Stimulated activated CD8-positive, alpha-beta memory T cell treated with anti-CD3 and anti-CD28 coated beads, Interleukin-4, amount 100 ng/mL, for 4 hours (primary cell): ENCODE measurements around the gene PKN3.
"Not testable (repeated sequence)": the region's sequence is repeated elsewhere in the genome, so short reads cannot be mapped to it uniquely, and the experiment has no call there.

Experiments
- DNase-seq, 2 donors: peaks; one replicate each; pipeline ENCODE4 v3.0.0-alpha.2; 2020; ENCODE audit warnings: low read depth in 2 of 2, low spot score in 1 of 2

PKN3 gene

GRCh38 chr9:128690684-128691034, 11.6 kb upstream of the PKN3 start:
- no peak for DNase-seq

DNA sequence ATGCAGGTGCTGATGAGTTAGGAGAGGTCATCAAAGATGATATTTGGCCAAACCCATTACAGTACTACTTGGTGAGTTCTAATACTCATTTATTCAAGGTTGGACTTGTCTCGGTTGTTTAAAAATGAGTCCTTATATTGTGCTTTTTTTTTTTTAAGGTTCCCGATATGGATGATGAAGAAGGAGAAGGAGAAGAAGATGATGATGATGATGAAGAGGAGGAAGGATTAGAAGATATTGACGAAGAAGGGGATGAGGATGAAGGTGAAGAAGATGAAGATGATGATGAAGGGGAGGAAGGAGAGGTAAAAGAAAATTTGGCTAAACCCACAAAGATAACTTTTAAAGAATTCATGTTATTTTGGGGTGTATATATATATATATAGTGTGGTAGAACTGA, 8.6 kb upstream of the PKN3 start:
- not testable (repeated sequence) for DNase-seq

- no peak for DNase-seq
Observed at GRCh38 chr9:128694344-128694743, 8.0 kb upstream of the PKN3 start.

- no peak for DNase-seq
Observed at GRCh38 chr9:128696923-128697707, 5.2 kb upstream of the PKN3 start.

DNA sequence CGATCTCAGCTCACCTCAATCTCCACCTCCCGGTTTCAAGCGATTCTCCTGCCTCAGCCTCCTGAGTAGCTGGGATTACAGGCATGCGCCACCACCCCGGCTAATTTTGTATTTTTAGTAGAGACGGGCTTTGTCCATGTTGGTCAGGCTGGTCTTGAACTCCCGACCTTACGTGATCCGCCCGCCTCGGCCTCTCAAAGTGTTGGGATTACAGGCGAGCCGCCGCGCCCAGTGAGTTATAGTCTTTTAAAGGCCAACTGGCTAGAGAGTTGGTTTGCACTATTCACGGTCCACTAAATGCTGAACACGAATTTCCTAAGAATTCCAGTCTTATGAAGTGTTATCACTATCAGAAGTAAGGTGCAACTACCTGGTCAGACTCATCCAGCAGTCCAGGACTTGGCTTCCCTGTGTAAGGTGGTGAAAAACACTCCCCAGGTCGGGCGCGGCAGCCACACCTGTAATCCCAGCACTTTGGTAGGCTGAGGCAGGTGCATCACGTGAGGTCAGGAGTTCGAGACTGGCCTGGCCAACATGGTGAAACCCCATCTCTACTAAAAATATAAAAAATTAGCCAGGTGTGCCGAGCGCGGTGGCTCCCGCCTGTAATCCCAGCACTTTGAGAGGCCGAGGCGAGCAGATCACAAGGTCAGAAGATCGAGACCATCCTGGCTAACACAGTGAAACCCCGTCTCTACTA, 3.1 kb upstream of the PKN3 start:
- not testable (repeated sequence) for DNase-seq

DNA sequence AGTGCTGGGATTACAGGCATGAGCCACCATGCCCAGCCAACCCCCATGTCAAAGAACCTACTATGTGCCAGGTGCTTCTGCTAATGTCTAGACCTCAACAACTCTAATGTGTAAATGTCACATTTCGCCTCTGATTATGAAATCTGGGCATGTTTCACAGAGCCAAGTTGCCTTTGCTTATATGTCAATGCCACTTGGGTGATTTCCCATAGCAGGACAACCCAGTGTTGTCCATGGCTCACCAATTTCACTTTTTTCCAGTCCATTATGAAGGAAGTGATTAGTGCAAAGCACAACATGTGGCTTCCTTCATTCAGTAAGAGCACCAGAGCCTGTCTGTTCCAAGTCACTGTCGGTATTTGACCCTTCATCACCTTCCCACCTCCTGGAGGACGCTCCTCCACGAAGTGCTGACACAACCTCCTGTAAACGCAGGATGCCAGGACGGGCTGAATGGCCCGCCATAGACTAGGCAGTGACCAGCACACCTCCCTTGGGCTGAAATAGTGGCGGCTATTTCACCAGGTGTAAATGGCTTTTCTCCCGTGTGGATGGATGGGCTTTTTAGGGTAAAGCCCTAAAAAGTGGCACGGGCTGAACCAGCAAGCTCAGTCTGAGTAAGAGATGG, 962 bp upstream of the PKN3 start:
- DNase-seq: no peak

DNA sequence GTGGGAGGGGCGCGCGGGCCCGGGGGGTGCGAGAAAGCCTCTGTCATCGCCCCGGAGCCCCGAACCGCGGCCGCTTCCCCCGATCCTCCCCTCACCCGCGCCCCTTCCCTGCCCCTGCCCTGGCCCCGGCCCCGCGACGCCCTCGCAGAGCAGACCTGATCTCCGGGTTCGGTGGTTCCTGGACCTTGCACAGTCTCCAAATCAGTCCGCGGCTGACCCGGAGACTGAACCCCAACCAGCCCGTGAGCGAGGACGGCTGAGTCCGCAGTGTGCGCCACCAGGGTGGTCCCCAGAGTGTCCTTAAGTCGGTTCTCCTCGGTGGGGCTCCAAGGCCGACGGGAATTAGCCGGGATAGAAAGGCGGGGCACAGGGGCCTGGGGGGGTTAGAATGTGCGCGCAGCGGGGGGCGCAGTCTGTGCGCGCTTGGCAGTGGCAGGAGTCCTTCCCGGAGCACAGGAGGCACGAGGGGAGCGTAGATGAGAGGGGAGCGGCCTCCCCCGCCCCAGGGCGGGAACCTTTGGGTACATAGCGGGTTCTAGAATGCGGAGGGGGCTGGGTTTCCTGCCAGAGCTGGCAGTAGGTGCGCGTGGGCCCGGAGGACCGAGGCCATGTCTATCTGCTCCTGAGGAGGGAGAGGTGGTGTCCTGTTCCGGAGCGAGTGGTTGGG, 779 bp downstream of the PKN3 start:
- no peak for DNase-seq

DNA sequence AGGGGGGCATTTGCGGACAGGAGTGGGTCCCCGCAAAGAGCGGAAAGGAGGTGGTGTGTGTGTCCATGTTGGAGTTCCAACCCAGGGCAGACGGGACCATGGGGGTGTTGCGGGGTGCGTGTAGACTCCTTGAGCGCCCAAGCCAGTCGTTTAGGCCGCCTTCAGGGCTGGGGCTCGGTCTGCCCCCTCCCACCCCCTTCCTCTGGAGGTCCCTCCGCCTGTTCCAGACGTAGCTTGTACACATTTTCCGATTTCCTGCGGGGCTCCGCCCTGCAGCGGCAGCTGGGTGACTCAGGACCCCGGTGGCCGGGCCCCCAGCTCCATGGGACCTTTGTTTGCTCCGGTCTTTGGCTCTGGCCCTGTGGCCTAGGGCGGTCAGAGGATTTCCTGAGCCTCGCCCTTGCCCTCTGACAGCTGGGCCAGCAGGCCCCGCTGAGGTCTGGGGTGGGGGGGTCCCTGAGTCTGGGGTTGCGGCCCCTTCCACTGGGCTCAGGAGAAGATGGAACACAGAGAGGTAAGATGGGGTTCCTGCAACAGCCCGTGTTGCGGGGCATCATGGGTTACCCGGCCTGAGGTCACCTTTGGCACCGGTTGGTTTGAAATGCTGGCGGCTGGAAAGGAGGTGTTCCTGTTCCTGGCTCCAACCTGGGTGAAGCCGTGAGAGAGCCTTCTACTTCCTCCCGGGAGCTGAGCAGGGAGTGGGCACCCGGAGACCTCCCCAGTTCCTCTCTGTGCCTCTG, 1.5 kb downstream of the PKN3 start:
- DNase-seq: no peak

GRCh38 chr9:128704356-128704670, 2.0 kb downstream of the PKN3 start:
- DNase-seq: no peak

DNA sequence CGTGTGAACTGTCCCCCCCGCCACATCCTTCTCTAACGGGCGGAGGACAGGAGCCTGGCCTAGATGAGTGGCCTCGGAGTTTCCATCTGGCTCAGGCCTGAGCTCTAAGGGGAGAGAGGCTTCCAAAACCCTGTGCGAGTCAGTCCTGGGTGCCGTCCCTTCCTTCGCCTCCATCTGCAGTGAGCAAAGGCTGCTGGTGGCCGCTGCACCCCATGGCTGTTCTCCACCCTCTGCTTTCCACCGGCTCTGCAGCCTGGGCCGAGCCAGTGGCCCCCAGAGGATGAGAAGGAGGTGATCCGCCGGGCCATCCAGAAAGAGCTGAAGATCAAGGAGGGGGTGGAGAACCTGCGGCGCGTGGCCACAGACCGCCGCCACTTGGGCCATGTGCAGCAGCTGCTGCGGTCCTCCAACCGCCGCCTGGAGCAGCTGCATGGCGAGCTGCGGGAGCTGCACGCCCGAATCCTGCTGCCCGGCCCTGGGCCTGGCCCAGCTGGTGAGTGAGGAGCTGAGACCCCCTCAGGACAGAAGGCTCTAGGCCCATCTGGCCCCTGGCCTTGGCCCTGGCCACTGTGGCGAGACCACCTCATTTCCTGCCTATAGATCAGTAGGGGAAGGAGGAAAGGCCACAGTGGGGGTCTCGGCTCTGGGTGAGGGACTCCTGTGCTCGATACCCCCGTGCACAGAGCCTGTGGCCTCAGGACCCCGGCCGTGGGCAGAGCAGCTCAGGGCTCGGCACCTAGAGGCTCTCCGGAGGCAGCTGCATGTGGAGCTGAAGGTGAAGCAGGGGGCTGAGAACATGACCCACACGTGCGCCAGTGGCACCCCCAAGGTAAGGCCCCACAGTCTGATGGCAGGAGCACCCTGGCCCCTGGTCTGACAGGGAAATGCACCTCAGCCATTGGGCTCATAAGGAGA, 3.0 kb downstream of the PKN3 start:
- no peak for DNase-seq

DNA sequence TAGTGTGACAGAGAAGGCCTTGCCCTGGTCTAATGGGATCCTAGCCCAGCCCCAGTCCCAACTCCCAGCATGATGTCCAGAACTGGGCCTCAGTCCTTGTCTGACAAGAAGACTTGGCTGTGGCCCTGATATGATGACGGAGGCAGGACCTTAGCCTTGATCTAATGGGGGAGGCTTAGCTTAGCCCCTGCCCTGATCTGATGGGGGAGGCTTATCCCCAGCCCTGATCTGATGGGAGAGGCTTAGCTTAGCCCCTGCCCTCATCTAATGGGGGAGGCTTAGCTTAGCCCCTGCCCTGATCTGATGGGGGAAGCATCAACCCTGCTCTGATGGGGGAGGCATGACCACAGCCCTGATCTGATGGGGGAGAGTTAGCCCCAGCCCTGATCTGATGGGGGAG, 3.7 kb downstream of the PKN3 start:
- no peak for DNase-seq

DNA sequence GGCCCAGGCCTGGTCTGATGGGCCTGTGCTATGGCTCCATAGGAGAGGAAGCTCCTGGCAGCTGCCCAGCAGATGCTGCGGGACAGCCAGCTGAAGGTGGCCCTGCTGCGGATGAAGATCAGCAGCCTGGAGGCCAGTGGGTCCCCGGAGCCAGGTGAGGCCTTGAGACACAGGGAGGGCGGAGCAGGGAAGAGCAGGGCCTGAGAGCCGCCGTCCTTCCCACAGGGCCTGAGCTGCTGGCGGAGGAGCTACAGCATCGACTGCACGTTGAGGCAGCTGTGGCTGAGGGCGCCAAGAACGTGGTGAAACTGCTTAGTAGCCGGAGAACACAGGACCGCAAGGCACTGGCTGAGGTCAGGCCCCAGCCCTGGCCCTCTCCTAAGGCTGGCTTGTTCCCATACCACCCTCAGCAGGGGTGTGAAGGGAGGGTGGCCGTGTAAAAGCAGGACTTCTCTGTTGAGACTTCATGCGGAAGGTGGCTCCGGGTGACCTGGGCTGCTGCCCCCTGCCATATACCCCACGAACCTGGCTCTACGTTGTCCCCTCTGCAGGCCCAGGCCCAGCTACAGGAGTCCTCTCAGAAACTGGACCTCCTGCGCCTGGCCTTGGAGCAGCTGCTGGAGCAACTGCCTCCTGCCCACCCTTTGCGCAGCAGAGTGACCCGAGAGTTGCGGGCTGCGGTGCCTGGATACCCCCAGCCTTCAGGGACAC, 4.5 kb downstream of the PKN3 start:
- no peak for DNase-seq

GRCh38 chr9:128707446-128707845, 5.1 kb downstream of the PKN3 start:
- DNase-seq: no peak

DNA sequence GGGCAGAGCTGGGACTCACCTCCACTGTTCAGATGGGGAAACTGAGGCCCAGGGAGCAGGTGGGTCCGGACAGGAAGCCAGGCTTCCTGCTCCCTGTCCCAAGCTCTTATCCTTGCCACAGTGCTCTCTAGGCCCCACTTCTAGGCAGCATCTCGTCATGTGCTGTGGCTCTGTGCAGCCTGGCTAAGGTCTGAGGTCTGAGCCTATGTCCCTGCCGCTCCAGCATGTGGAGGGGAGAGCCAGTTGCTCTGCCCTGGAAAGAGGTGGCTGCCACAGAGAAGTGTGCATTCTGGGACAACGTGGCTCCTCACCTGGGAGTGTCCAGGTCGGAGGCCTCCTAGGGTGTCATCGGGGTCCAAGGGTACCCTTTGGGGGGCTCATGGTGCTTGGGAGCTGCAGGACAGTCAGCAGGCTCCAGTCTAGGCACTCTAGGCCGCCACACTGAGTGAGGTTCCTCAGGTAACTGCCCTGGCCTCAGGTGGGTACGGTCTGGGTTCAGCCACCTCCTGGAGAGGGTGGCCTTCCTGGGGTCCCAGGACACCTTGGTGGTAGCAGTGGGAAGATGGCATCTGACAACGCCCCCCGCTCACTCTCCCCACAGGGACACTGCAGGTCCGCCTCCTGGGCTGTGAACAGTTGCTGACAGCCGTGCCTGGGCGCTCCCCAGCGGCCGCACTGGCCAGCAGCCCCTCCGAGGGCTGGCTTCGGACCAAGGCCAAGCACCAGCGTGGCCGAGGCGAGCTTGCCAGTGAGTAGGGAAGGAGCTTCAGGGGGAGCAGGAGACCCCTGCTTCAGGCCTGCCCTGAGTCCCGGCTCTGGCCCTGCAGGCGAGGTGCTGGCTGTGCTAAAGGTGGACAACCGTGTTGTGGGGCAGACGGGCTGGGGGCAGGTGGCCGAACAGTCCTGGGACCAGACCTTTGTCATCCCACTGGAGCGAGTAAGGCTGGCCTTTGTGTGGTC, 10.4 kb downstream of the PKN3 start:
- DNase-seq: no peak

GRCh38 chr9:128713411-128713780, 11.1 kb downstream of the PKN3 start:
- DNase-seq: no peak

DNA sequence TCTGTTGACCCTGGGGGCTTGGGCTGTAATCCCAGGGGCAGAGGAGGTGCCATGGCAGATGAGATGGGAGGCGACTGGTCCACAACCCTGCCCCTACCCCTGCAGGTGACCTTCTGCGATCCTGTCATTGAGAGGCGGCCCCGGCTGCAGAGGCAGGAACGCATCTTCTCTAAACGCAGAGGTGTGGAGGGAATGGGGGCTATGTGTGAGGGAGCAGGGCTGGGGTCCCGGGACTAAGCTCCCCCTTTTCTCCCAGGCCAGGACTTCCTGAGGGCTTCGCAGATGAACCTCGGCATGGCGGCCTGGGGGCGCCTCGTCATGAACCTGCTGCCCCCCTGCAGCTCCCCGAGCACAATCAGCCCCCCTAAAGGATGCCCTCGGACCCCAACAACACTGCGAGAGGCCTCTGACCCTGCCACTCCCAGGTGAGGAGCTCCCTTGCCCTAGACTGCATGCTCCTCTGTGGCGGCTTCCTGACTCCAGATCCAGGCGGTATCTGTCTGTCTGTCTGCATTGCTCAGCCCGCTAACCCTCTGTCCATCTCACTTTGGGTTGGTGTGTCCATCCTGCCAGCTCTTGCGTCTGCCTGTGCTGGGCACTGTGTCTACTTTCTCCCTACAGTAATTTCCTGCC, 11.8 kb downstream of the PKN3 start:
- DNase-seq: no peak

DNA sequence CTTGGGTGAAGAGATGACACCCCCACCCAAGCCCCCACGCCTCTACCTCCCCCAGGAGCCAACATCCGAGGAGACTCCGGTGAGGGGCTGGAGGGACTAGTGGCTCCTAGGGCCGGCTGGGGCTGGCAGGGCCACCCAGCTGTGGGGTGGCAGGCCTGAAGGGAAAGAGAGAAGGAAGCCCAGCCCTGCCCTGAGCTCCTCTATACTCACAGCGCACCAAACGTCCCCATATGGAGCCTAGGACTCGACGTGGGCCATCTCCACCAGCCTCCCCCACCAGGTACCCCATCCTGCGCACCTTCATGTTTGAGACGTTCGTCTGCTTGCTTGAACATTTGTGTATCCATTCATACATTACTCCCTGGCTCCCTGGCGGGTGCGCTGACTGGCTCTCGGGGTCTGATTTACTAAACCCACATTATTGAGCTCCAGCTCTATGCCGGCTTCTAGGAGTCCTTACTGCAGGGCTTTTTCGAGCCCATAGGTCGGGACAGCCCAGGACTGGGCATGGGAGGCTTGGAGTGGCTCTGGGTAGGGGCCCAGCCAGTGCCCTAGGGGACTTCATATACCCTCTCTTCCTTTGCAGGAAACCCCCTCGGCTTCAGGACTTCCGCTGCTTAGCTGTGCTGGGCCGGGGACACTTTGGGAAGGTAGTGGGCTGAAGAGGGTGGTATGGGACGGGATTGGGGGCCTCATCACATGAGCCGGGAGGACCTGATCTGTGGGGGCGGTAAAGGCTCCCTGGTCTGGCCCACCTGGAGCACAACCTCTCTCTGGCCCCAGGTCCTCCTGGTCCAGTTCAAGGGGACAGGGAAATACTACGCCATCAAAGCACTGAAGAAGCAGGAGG, 12.5 kb downstream of the PKN3 start:
- no peak for DNase-seq
